Transverse colon (tissue), 4 donors: ENCODE results near the gene COP1. TPM values are rescaled to one million over a fixed set of nuclear protein-coding genes. Genes with fewer than 3 reads are reported as not detected.

Experiments
- DNase-seq: peaks from one replicate; pipeline ENCODE4 v3.0.0-alpha.2; 2019
- H3K27ac ChIP-seq, 4 donors: fragments of 200-600 bp; sonication (generic); 2 replicates each; pipeline ENCODE4 v1.5.1; 2016 to 2018; ENCODE audit warnings: inconsistent platforms in 4 of 4
- H3K27me3 ChIP-seq: fragments of 200-600 bp; sonication (generic); 2 replicates; pipeline ENCODE4 v1.5.1; 2017; ENCODE audit warnings: inconsistent platforms
- H3K36me3 ChIP-seq, 4 donors: fragments of 200-600 bp; sonication (generic); 2 replicates each; pipeline ENCODE4 v1.5.1; 2017 to 2019; ENCODE audit warnings: inconsistent platforms in 4 of 4
- H3K4me1 ChIP-seq, 4 donors: fragments of 200-600 bp; sonication (generic); 2 replicates each; pipeline ENCODE4 v1.5.1; 2017 to 2020; ENCODE audit warnings: inconsistent platforms in 4 of 4
- H3K4me3 ChIP-seq, 4 donors: fragments of 200-600 bp; sonication (generic); 1 replicate in 1 of 4; 2 replicates in 3 of 4; pipeline versions ENCODE4 v1.5.1 to v1.6.1; 2017 to 2019; ENCODE audit warnings: inconsistent platforms in 4 of 4
- H3K9me3 ChIP-seq, 2 donors: fragments of 200-600 bp; sonication (generic); 2 replicates each; pipeline ENCODE4 v1.5.1; 2017 to 2019; ENCODE audit warnings: inconsistent platforms in 2 of 2
- CTCF ChIP-seq, 5 experiments: fragments of 200-600 bp in 3 of 5; fragments of 450-650 bp in 2 of 5; sonication (generic) in 3 of 5; IDR thresholded peaks; 1 replicate in 2 of 5; 2 replicates in 3 of 5; pipeline ENCODE4 v1.5.1; 2016 to 2017; ENCODE audit warnings: antibody characterized with exemption in 5 of 5, inconsistent platforms in 3 of 5, mild to moderate bottlenecking in 2 of 5, moderate library complexity in 1 of 5
- EP300 ChIP-seq: sonication (generic); formaldehyde crosslinking; IDR thresholded peaks from one replicate; pipeline ENCODE4 v1.6.1; 2017; ENCODE audit warnings: antibody characterized with exemption, low read depth
- POLR2A ChIP-seq: fragments of 450-650 bp; IDR thresholded peaks from one replicate; pipeline ENCODE4 v1.6.1; 2016; ENCODE audit warnings: antibody characterized with exemption, mild to moderate bottlenecking, moderate library complexity
- POLR2AphosphoS5 ChIP-seq, 3 donors: sonication (generic); formaldehyde crosslinking; IDR thresholded peaks; one replicate each; pipeline ENCODE4 v1.6.1; 2016; ENCODE audit warnings: antibody characterized with exemption in 3 of 3
- WGBS, 2 donors: methylation state at CpG; one replicate each; pipeline ENCODE4 v1.1.5; 2018; ENCODE audit warnings: low coverage in 1 of 2; 5-methylcytosine and 5-hydroxymethylcytosine counted together
- in situ Hi-C, 4 donors: fragments of 200-750 bp; cut with MboI; loops; one replicate each; pipeline versions ENCODE4 v1.15.0 to v1.15.1; 2017; ENCODE audit warnings: low sequenced_read_pairs in 3 of 4, low pct_ligation_motif_present in 1 of 4, low pct_unique_long_range_greater_than_20kb in 1 of 4
- intact Hi-C: fragments of 100-400 bp; cut with DNase I; formaldehyde crosslinking; loops from one replicate; pipeline ENCODE4 v1.15.1; 2023; ENCODE audit warnings: low total_unique reads
- total RNA-seq, 4 donors: library from RNA; depleted of rRNA; stranded (reverse); fragments of >200 nt; gene quantifications; one replicate each; pipeline ENCODE4 v1.1.0, GENCODE V29; 2016

COP1 gene
- total RNA-seq, 4 donors from 2014 or later = 52.3 to 190 (median 109) TPM

GRCh38 chr1:175919001-175919400 lies 288.1 kb downstream of the COP1 start:
- intact Hi-C loops = no loop called here
- Histone ChIP-seq H3K27ac (no peak overlapping the region), H3K4me3 (no peak overlapping the region), H3K36me3 (no peaks in the 10 kb centered on the region), H3K9me3 (no peaks in the 10 kb centered on the region), H3K4me1 (no peaks in the 10 kb centered on the region), H3K27me3 (no peaks in the 10 kb centered on the region)
- no peak for DNase-seq
- TF ChIP-seq CTCF (IDR thresholded peaks at IDR 0.05) (no peak), POLR2AphosphoS5 (IDR thresholded peaks at IDR 0.05) (no peak), POLR2A (no peak), EP300 (no peak)
- WGBS, 2 donors = 91% methylated on average over 1 of the region's 1 CpG; no CpG with 5 or more reads in 1 of the 2 donors
- in situ Hi-C loops = no loop called here

DNA sequence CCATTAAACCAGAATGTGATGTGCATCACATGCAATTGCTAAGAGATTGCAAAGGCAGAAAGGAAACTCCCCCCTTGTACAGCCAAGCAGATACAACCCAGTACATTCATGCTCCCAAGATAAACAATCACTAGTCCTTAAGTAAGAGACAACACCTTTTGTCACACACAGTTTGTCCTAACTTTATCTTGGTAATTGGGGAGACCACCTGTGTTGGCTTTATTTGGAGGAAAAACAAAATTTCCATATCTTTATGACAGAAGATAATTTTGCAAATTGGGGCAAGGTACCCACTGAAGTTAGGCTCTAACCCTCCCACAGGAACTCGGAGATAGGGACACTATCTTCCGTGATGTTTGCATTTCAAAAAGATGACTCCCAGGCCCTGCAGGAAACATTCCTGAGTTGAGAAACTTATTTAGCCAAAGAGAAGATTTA lies 288.7 kb downstream of the COP1 start:
- TF ChIP-seq EP300 = no peak
- no peak for TF ChIP-seq POLR2A
- no peak for TF ChIP-seq CTCF (IDR thresholded peaks at IDR 0.05)
- TF ChIP-seq POLR2AphosphoS5 (IDR thresholded peaks at IDR 0.05) = no peak
- DNase-seq = no peak
- Histone ChIP-seq H3K27me3 (no peaks in the 10 kb centered on the region), H3K4me3 (no peak overlapping the region), H3K36me3 (no peaks in the 10 kb centered on the region), H3K27ac (no peak overlapping the region), H3K4me1 (no peaks in the 10 kb centered on the region), H3K9me3 (no peaks in the 10 kb centered on the region)
- 58 to 72% methylated on average over 2 of the region's 2 CpGs for WGBS, 2 donors
- intact Hi-C loops = no loop called here
- in situ Hi-C loops = no loop called here

DNA sequence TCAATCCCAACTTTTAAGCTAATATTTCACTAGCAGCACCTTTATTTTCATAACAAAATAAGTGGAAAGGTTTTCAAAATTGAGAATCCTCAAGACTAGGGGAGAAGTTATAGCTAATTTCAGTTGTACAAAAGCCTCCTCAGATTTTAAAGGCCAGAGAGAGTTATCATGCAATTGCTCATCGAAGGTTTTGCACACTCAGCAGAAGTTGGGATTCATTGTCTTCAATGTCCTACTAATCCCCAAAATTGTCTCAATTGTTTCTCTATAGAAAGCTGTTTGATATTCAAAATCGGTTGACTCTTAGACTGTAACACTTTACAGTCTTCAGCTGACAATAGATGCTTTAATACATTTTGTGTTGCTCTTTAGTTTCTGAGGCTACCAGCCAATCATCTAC lies 293.0 kb downstream of the COP1 start:
- Histone ChIP-seq H3K36me3 (no peaks in the 10 kb centered on the region), H3K27ac (no peak overlapping the region), H3K4me1 (no peaks in the 10 kb centered on the region), H3K27me3 (no peaks in the 10 kb centered on the region), H3K4me3 (no peak overlapping the region), H3K9me3 (peaks cover 17 to 24% of the 10 kb centered on the region in 2 donors)
- 81 to 95% methylated on average over 2 of the region's 2 CpGs for WGBS, 2 donors
- TF ChIP-seq POLR2AphosphoS5 (IDR thresholded peaks at IDR 0.05) = no peak
- no peak for TF ChIP-seq CTCF (IDR thresholded peaks at IDR 0.05)
- no peak for TF ChIP-seq POLR2A
- no peak for TF ChIP-seq EP300
- intact Hi-C loops = no loop called here
- DNase-seq = no peak
- in situ Hi-C loops = no loop called here

- TF ChIP-seq POLR2A (no peak), CTCF (IDR thresholded peaks at IDR 0.05) (no peak), POLR2AphosphoS5 (IDR thresholded peaks at IDR 0.05) (no peak), EP300 (no peak)
- Histone ChIP-seq H3K4me3 (no peak overlapping the region), H3K4me1 (no peaks in the 10 kb centered on the region), H3K27ac (no peak overlapping the region), H3K27me3 (no peaks in the 10 kb centered on the region), H3K36me3 (no peaks in the 10 kb centered on the region), H3K9me3 (peaks cover 17 to 24% of the 10 kb centered on the region in 2 donors)
- WGBS, 2 donors = 94 to 100% methylated on average over 1 of the region's 1 CpG
- in situ Hi-C loops = no loop called here
- intact Hi-C loops = no loop called here
- no peak for DNase-seq
These were observed 295.9 kb downstream of the COP1 start for GRCh38 chr1:175911138-175911537.
